Measurements from ENCODE around the gene TMEM218.

DNA sequence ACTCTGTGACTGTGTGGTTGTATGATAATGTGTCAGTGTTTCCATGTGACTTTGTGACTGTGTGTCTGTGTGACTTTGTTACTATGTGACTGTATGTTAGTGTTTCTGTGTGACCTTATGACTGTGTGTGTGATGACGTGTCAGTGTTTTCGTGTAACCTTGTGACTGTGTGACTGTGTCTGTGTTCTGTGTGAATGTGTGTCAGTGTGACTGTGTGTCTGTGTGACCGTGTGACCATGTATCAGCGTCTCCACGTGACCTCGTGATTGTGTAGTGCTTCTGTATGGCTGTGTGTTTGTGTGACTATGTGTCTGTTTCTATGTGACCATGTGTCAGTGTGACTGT lies 43.6 kb upstream of the TMEM218 start:
- TF ChIP-seq, protein P1, sequence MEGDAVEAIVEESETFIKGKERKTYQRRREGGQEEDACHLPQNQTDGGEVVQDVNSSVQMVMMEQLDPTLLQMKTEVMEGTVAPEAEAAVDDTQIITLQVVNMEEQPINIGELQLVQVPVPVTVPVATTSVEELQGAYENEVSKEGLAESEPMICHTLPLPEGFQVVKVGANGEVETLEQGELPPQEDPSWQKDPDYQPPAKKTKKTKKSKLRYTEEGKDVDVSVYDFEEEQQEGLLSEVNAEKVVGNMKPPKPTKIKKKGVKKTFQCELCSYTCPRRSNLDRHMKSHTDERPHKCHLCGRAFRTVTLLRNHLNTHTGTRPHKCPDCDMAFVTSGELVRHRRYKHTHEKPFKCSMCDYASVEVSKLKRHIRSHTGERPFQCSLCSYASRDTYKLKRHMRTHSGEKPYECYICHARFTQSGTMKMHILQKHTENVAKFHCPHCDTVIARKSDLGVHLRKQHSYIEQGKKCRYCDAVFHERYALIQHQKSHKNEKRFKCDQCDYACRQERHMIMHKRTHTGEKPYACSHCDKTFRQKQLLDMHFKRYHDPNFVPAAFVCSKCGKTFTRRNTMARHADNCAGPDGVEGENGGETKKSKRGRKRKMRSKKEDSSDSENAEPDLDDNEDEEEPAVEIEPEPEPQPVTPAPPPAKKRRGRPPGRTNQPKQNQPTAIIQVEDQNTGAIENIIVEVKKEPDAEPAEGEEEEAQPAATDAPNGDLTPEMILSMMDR (IDR thresholded peaks at IDR 0.05; ENCODE audit: borderline replicate concordance, extremely low read depth, low read length, poor library complexity, severe bottlenecking) = no peak
- TF ChIP-seq EZH2 (IDR thresholded peaks at IDR 0.05; ENCODE audit: borderline replicate concordance, low read depth, low read length, severe bottlenecking) = no peak
